Measurements from ENCODE around the gene CCL2. TPM values are rescaled to one million over a fixed set of nuclear protein-coding genes. Genes with fewer than 3 reads are reported as not detected.

The CCL2 gene
- total and polyA plus RNA-seq, 2 of the 8 experiments (the other 6 are each of a cell fraction or from before 2014, with no cell fraction given), result 3.0 to 3.7 TPM

GRCh38 chr17:34226744-34227034 lies 28.4 kb upstream of the CCL2 start:
- Histone ChIP-seq H4K8ac (ENCODE audit: extremely low read depth, insufficient read depth, low read length) (no peak overlapping the region), H3K23ac (ENCODE audit: insufficient read length) (no peak overlapping the region), H3K4me2 (ENCODE audit: insufficient read depth in 1 of 2, low read depth in 2 of 2, low read length in 2 of 2) (no peak overlapping the region), H3K4me1 (replicated peaks in 1 of 4; ENCODE audit: control insufficient read depth in 3 of 4, insufficient read depth in 4 of 4, low read length in 3 of 4) (0 out of 7 replicates have a peak, but pooled peaks cover 0 to 4% (median 0%) of the 10 kb centered on the region in 4 experiments), H2BK20ac (ENCODE audit: low read length) (no peak overlapping the region), H4K5ac (ENCODE audit: insufficient read length, low read depth, low read length) (no peak overlapping the region), H3K18ac (ENCODE audit: extremely low read depth, low read length) (no peak overlapping the region), H3K9ac (replicated peaks in 1 of 4; ENCODE audit: extremely low read depth in 1 of 4, low read depth in 3 of 4, low read length in 3 of 4) (no peak overlapping the region), H4K91ac (replicated peaks; ENCODE audit: insufficient read length, low read length) (no peak overlapping the region), H3K9me3 (ENCODE audit: insufficient read depth in 2 of 2, low read depth in 1 of 2, low read length in 1 of 2) (peaks cover 4 to 7% of the 10 kb centered on the region in 2 experiments; a peak in 2 of 4 replicates), H2BK5ac (ENCODE audit: low read depth, low read length) (no peak overlapping the region), H3K14ac (ENCODE audit: insufficient read length) (no peak overlapping the region), H3K4me3 (ENCODE audit: extremely low read depth in 1 of 4, insufficient read depth in 2 of 4, low read depth in 3 of 4, low read length in 4 of 4) (no peak overlapping the region), H2BK12ac (ENCODE audit: low read depth, low read length) (no peak overlapping the region), H2AFZ (ENCODE audit: low read length) (no peak overlapping the region), H2AK5ac (ENCODE audit: low read depth, low read length) (no peak overlapping the region), H4K20me1 (replicated peaks in 1 of 2; ENCODE audit: control insufficient read depth in 1 of 2, insufficient read depth in 2 of 2, low read length in 2 of 2) (no peaks in the 10 kb centered on the region), H3K56ac (replicated peaks; ENCODE audit: insufficient read length, low read depth, low read length) (no peak overlapping the region), H2BK15ac (ENCODE audit: low read length) (no peak overlapping the region), H2BK120ac (replicated peaks; ENCODE audit: low read depth, low read length) (no peak overlapping the region), H3K36me3 (ENCODE audit: control insufficient read depth in 2 of 4, insufficient read depth in 4 of 4, low read length in 3 of 4) (no peaks in the 10 kb centered on the region), H3K79me1 (ENCODE audit: low read depth, low read length) (no peaks in the 10 kb centered on the region), H3K4ac (replicated peaks; ENCODE audit: insufficient read length, low read depth, low read length) (no peak overlapping the region), H3K23me2 (ENCODE audit: low read depth, low read length) (no peaks in the 10 kb centered on the region), H3K27ac (ENCODE audit: low read depth, low read length) (no peak overlapping the region), H3K79me2 (ENCODE audit: control insufficient read depth in 1 of 2, insufficient read depth in 2 of 2, low read length in 2 of 2) (no peaks in the 10 kb centered on the region), H3K27me3 (replicated peaks in 1 of 4; ENCODE audit: control insufficient read depth in 3 of 4, extremely low read depth in 1 of 4, insufficient read depth in 3 of 4, low read length in 3 of 4) (no peaks in the 10 kb centered on the region)
- FAIRE-seq (no peak), DNase-seq (ENCODE audit: low read depth in 1 of 2, low spot score in 2 of 2) (no peak)
- TF ChIP-seq EZH2 (IDR thresholded peaks at IDR 0.05; ENCODE audit: low read depth, low read length, severe bottlenecking) (no peak), YY1 (IDR thresholded peaks at IDR 0.05; ENCODE audit: low read depth, low read length) (no peak), POLR2A (IDR thresholded peaks at IDR 0.05; ENCODE audit: control extremely low read depth in 1 of 2, low read depth in 2 of 2, low read length in 2 of 2) (no peak), SIRT6 (IDR thresholded peaks at IDR 0.05; ENCODE audit: low read length) (no peak), ATF3 (IDR thresholded peaks at IDR 0.05; ENCODE audit: insufficient read depth, low read depth, low read length) (no peak)
- ChIA-PET CTCF (ENCODE audit: partially characterized antibody) (interaction anchor here (1.1 to 2.9 kb wide), 2 partner anchors 56 to 135 kb away, joined by 3 to 13 read pairs; no protein-coding TSS in a partner anchor), POLR2A (ENCODE audit: partially characterized antibody) (no interaction called here)
